Mesenchymal stem cell (in vitro differentiated cells and primary cell): ENCODE measurements around the gene DAAM2.

Experiments
- DNase-seq: peaks from one replicate; pipeline ENCODE4 v3.0.0-alpha.2; 2013
- H2AFZ ChIP-seq: one replicate; pipeline ENCODE4 v1.6.1; 2013; ENCODE audit warnings: low read depth, mild to moderate bottlenecking, control low read depth, inconsistent platforms, low read length, moderate library complexity
- H2AK5ac ChIP-seq: 2 replicates; pipeline ENCODE4 v1.6.1; 2013; ENCODE audit warnings: low read length, moderate library complexity, mild to moderate bottlenecking, inconsistent platforms; ENCODE audit not compliant: severe bottlenecking
- H2BK120ac ChIP-seq: one replicate; pipeline ENCODE4 v1.6.1; 2013; ENCODE audit warnings: low read depth, mild to moderate bottlenecking, inconsistent platforms, low read length, moderate library complexity
- H2BK12ac ChIP-seq, 2 experiments: one replicate each; pipeline ENCODE4 v1.6.1; 2013; ENCODE audit warnings: inconsistent platforms in 2 of 2, low read length in 2 of 2, mild to moderate bottlenecking in 2 of 2, moderate library complexity in 2 of 2, control low read depth in 1 of 2
- H2BK15ac ChIP-seq: one replicate; pipeline ENCODE4 v1.6.1; 2013; ENCODE audit warnings: mild to moderate bottlenecking, low read depth, inconsistent platforms; ENCODE audit not compliant: poor library complexity, severe bottlenecking
- H2BK5ac ChIP-seq: 2 replicates; pipeline ENCODE4 v1.6.1; 2013; ENCODE audit warnings: low read depth, mild to moderate bottlenecking, low read length, control low read depth, inconsistent platforms; ENCODE audit not compliant: poor library complexity, severe bottlenecking
- H3K14ac ChIP-seq, 2 experiments: one replicate each; pipeline ENCODE4 v1.6.1; 2013; ENCODE audit warnings: inconsistent platforms in 2 of 2, low read length in 2 of 2, control low read depth in 1 of 2, mild to moderate bottlenecking in 1 of 2, moderate library complexity in 1 of 2
- H3K18ac ChIP-seq, 2 experiments: one replicate each; pipeline ENCODE4 v1.6.1; 2013; ENCODE audit warnings: inconsistent platforms in 2 of 2, low read length in 2 of 2, control low read depth in 1 of 2, low read depth in 1 of 2, mild to moderate bottlenecking in 1 of 2
- H3K23ac ChIP-seq, 2 experiments: one replicate each; pipeline ENCODE4 v1.6.1; 2013; ENCODE audit warnings: inconsistent platforms in 2 of 2, low read length in 2 of 2, mild to moderate bottlenecking in 2 of 2, moderate library complexity in 2 of 2, control low read depth in 1 of 2
- H3K27ac ChIP-seq: 2 replicates; pipeline ENCODE4 v1.5.1; 2013; ENCODE audit warnings: mild to moderate bottlenecking, moderate library complexity, low read length, control low read depth, inconsistent platforms; ENCODE audit not compliant: poor library complexity, severe bottlenecking
- H3K27me3 ChIP-seq, 2 experiments: 2 replicates each; pipeline versions ENCODE4 v1.6.1 to v1.7.0; 2013; ENCODE audit warnings: low read length in 2 of 2, mild to moderate bottlenecking in 2 of 2, moderate library complexity in 2 of 2, control low read depth in 1 of 2, inconsistent platforms in 1 of 2; ENCODE audit not compliant: control insufficient read depth in 1 of 2, insufficient read depth in 1 of 2
- H3K36me3 ChIP-seq, 2 experiments: 2 replicates each; pipeline versions ENCODE4 v1.6.1 to v1.7.0; 2013; ENCODE audit warnings: low read length in 2 of 2, control low read depth in 1 of 2, inconsistent platforms in 1 of 2, low read depth in 1 of 2, mild to moderate bottlenecking in 1 of 2; ENCODE audit not compliant: insufficient read depth in 2 of 2, control insufficient read depth in 1 of 2
- H3K4ac ChIP-seq, 2 experiments: one replicate each; pipeline ENCODE4 v1.6.1; 2013; ENCODE audit warnings: inconsistent platforms in 2 of 2, low read length in 2 of 2, mild to moderate bottlenecking in 2 of 2, moderate library complexity in 2 of 2, control low read depth in 1 of 2, low read depth in 1 of 2
- H3K4me1 ChIP-seq: 2 replicates; pipeline ENCODE4 v1.6.1; 2013; ENCODE audit warnings: low read depth, low read length, control low read depth; ENCODE audit not compliant: control insufficient read depth, insufficient read depth
- H3K4me2 ChIP-seq: 2 replicates; pipeline ENCODE4 v1.6.1; 2013; ENCODE audit warnings: low read length, mild to moderate bottlenecking, inconsistent platforms; ENCODE audit not compliant: poor library complexity, severe bottlenecking
- H3K4me3 ChIP-seq, 2 experiments: 2 replicates each; pipeline versions ENCODE4 v1.5.1 to v1.7.0; 2013; ENCODE audit warnings: low read length in 2 of 2, mild to moderate bottlenecking in 2 of 2, control low read depth in 1 of 2, low read depth in 1 of 2; ENCODE audit not compliant: insufficient read depth in 1 of 2
- H3K79me1 ChIP-seq: replicated peaks from 2 replicates; pipeline ENCODE4 v1.6.1; 2013; ENCODE audit warnings: mild to moderate bottlenecking, control low read depth, low read length, inconsistent platforms; ENCODE audit not compliant: poor library complexity, severe bottlenecking
- H3K9ac ChIP-seq: 2 replicates; pipeline ENCODE4 v1.7.0; 2013; ENCODE audit warnings: mild to moderate bottlenecking, low read length, moderate library complexity
- H3K9me3 ChIP-seq: 2 replicates; pipeline ENCODE4 v1.7.0; 2013; ENCODE audit warnings: mild to moderate bottlenecking, low read length; ENCODE audit not compliant: control insufficient read depth
- H4K8ac ChIP-seq: one replicate; pipeline ENCODE4 v1.6.1; 2013; ENCODE audit warnings: inconsistent platforms, mild to moderate bottlenecking, low read length, moderate library complexity
- H4K91ac ChIP-seq: one replicate; pipeline ENCODE4 v1.6.1; 2013; ENCODE audit warnings: mild to moderate bottlenecking, low read length, inconsistent platforms
- WGBS: methylation state at CpG from one replicate; pipeline ENCODE4 v1.1.7; 2013; ENCODE audit warnings: mixed read lengths; 5-methylcytosine and 5-hydroxymethylcytosine counted together

Gene DAAM2

GRCh38 chr6:39777661-39778060, 14.5 kb upstream of the DAAM2 start:
- peak overlapping the region; percentile 34 to 84 for H2BK12ac ChIP-seq
- no peak overlapping the region for H3K9ac ChIP-seq
- no peaks in the 10 kb centered on the region for H3K36me3 ChIP-seq
- peak overlapping the region; percentile 87 for H4K91ac ChIP-seq
- no peak overlapping the region for H2AK5ac ChIP-seq
- H3K23ac ChIP-seq = no peak overlapping the region
- H4K8ac ChIP-seq = peak overlapping the region; percentile 47
- peak overlapping the region; percentile 3 to 12 for H3K4ac ChIP-seq
- H3K14ac ChIP-seq = peak overlapping the region in 1 of 2 experiments; percentile 19
- H3K18ac ChIP-seq = peak overlapping the region; percentile 71 to 84
- no peaks in the 10 kb centered on the region for H3K4me1 ChIP-seq
- H2BK5ac ChIP-seq = no peak overlapping the region
- H3K27ac ChIP-seq = no peak overlapping the region
- no peaks in the 10 kb centered on the region for H3K79me1 ChIP-seq
- DNase-seq = no peak
- no peak overlapping the region for H3K4me2 ChIP-seq
- H3K27me3 ChIP-seq = peaks cover 3 to 7% of the 10 kb centered on the region in 2 experiments
- H3K9me3 ChIP-seq = no peaks in the 10 kb centered on the region
- no peak overlapping the region for H3K4me3 ChIP-seq
- no peak overlapping the region for H2AFZ ChIP-seq
- peak overlapping the region; percentile 11 for H2BK120ac ChIP-seq
- no peak overlapping the region for H2BK15ac ChIP-seq
- 92% methylated on average over 4 of the region's 4 CpGs for WGBS

DNA sequence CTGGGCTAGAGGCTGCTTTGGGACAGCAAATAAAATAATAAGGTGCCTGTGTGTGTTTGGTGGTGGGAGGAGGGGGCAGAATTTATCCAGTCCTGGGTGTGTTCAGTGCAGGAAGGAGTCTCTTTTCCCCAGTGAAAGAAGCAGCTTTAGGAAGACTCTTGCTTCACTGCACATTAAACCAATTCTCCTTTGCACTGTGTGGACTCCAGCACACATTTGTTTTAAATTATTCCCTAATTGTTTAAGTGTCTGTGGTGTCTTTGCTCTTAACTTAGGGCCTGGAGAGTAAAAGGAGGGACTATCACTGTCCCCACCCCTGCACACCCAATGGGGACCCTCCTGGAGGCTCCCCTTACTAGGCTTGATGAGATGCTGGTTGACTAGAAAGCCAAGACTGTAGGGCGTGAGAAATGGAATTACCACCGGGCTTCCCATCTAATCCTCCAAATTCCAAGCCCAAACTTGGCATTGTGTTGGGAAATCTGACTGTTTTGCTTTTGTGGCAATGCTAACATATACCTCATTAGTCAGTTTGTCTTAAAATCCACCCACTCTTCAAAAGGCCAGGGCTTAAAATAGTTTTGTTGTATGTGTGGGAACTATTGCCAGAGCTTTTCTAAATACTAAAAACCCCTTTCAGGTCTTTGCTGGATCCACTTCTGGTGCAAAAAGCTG, 13.5 kb upstream of the DAAM2 start:
- no peak overlapping the region for H3K14ac ChIP-seq
- H2BK120ac ChIP-seq = no peak overlapping the region
- H3K9ac ChIP-seq = no peak overlapping the region
- no peak overlapping the region for H2BK15ac ChIP-seq
- H3K23ac ChIP-seq = no peak overlapping the region
- H3K4ac ChIP-seq = peak overlapping the region in 1 of 2 experiments; percentile 81
- H3K79me1 ChIP-seq = no peaks in the 10 kb centered on the region
- no peak overlapping the region for H4K8ac ChIP-seq
- no peak overlapping the region for H3K4me2 ChIP-seq
- H2AK5ac ChIP-seq = no peak overlapping the region
- H3K9me3 ChIP-seq = no peaks in the 10 kb centered on the region
- peaks cover 3 to 7% of the 10 kb centered on the region in 2 experiments for H3K27me3 ChIP-seq
- H4K91ac ChIP-seq = no peak overlapping the region
- H3K36me3 ChIP-seq = no peaks in the 10 kb centered on the region
- H2BK12ac ChIP-seq = no peak overlapping the region
- H3K18ac ChIP-seq = peak overlapping the region in 1 of 2 experiments; percentile 7
- no peak overlapping the region for H3K4me3 ChIP-seq
- no CpG with 5 or more reads among the region's 2 CpGs for WGBS
- no peak overlapping the region for H2AFZ ChIP-seq
- no peaks in the 10 kb centered on the region for H3K4me1 ChIP-seq
- H2BK5ac ChIP-seq = no peak overlapping the region
- no peak overlapping the region for H3K27ac ChIP-seq
- DNase-seq = peak; percentile 48

GRCh38 chr6:39785281-39785680, 6.9 kb upstream of the DAAM2 start:
- Histone ChIP-seq H3K4ac (no peak overlapping the region), H3K14ac (no peak overlapping the region), H4K8ac (no peak overlapping the region), H3K4me1 (no peaks in the 10 kb centered on the region), H2BK5ac (no peak overlapping the region), H2BK120ac (no peak overlapping the region), H3K9ac (no peak overlapping the region), H3K79me1 (no peaks in the 10 kb centered on the region), H3K4me2 (no peak overlapping the region), H3K27me3 (no peaks in the 10 kb centered on the region), H4K91ac (no peak overlapping the region), H2AFZ (no peak overlapping the region), H2BK12ac (no peak overlapping the region), H3K4me3 (no peak overlapping the region), H2BK15ac (no peak overlapping the region), H3K9me3 (no peaks in the 10 kb centered on the region), H3K18ac (no peak overlapping the region), H3K23ac (no peak overlapping the region), H3K36me3 (no peaks in the 10 kb centered on the region), H3K27ac (no peak overlapping the region), H2AK5ac (no peak overlapping the region)
- no peak for DNase-seq
- 80% methylated on average over 2 of the region's 2 CpGs for WGBS

DNA sequence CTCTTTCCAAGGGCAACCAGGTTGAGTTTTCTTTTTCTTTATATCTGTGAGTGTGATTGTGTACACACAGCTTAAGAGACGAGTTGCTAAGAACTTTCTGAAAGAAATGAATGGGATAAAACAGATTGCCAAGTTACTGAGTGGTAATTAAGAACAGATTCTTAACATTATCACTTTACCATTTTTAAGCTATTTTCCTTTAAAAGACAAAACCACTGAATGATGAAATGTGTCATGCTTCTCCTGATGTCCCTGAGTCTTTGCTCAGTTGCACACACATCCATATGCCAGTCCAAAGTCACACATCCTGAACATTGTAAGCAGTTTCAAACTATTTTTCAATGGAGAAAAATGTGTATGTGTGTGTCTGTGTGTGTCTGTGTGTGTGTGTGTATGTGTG, 5.5 kb upstream of the DAAM2 start:
- H4K91ac ChIP-seq = no peak overlapping the region
- H3K14ac ChIP-seq = no peak overlapping the region
- H3K4me2 ChIP-seq = no peak overlapping the region
- DNase-seq = no peak
- no peaks in the 10 kb centered on the region for H3K9me3 ChIP-seq
- H3K4me3 ChIP-seq = no peak overlapping the region
- H2AFZ ChIP-seq = no peak overlapping the region
- no peaks in the 10 kb centered on the region for H3K79me1 ChIP-seq
- H3K4ac ChIP-seq = no peak overlapping the region
- H4K8ac ChIP-seq = no peak overlapping the region
- H3K27me3 ChIP-seq = no peaks in the 10 kb centered on the region
- no peak overlapping the region for H2AK5ac ChIP-seq
- no peaks in the 10 kb centered on the region for H3K36me3 ChIP-seq
- H3K27ac ChIP-seq = no peak overlapping the region
- H2BK120ac ChIP-seq = no peak overlapping the region
- no peak overlapping the region for H3K9ac ChIP-seq
- peaks cover 3% of the 10 kb centered on the region for H3K4me1 ChIP-seq
- H2BK5ac ChIP-seq = no peak overlapping the region
- no peak overlapping the region for H2BK12ac ChIP-seq
- H3K18ac ChIP-seq = no peak overlapping the region
- no CpG with 5 or more reads among the region's 1 CpG for WGBS
- no peak overlapping the region for H2BK15ac ChIP-seq
- no peak overlapping the region for H3K23ac ChIP-seq
